DMS53 treated with DMSO at 0.1 percent for 48 hours (cell line): ENCODE measurements around the gene HOXB9.

ENCODE experiments used
- DNase-seq: peaks from one replicate; lab custom pipeline; 2025; ENCODE audit not compliant: unreplicated experiment; lab: John Stamatoyannopoulos, UW

The HOXB9 gene

GRCh38 chr17:48625495-48626244, 488 bp downstream of the HOXB9 start:
- DNase-seq = no peak

- DNase-seq = no peak
Observed at GRCh38 chr17:48624544-48625494, 1.3 kb downstream of the HOXB9 start.

- no peak for DNase-seq
Observed at GRCh38 chr17:48624118-48624517, 2.0 kb downstream of the HOXB9 start.

- DNase-seq = no peak
Observed at GRCh38 chr17:48623583-48623982, 2.6 kb downstream of the HOXB9 start.

- DNase-seq = no peak
Observed at GRCh38 chr17:48622857-48623256, 3.3 kb downstream of the HOXB9 start.

DNA sequence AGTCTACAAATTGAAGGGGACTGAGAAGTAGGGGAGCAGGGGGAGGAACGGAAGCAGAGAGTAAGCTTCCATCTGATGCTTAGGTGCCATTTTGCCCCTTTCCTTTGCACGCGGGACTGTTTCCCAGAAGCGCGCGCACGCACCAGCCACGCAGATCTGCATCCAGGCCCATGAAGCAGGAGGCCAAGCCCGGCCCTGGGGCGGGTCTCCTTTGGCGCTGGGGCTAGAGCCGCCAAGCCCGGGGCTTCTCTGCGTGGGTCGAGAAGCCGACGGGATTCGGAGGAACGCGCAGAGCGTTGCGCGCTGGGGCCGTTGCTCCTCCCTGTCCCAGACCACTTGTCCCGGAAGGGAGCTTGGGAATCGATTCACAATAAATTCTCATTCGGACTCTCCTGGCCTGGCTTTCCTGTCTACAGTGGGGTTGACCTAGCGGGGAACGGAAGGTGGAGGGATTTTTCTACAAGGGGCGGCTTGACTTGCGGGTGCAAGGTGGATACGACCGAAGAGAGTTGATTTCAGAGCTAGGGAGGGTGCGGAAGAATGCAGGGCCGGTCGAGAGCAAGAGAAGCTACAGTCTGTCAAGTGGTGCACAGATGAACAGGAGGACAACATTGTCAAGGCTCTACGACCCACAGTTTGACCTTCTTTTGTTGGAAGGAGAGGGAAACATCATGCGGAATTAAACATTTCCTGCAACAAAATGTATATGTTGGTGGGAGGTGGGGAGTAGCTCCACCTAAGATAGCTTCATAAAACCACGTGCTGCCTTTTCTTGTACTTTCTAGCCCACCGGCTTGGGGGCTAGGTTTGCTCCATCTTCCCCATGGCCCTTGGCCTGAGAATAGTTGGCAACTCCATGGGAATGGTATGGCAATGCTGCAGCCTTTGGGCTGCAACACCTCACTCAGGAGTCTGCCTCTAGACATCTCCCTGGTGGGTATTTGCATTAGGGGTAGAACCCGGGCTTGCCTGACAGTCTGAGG, 4.5 kb downstream of the HOXB9 start:
- DNase-seq = no peak

- no peak for DNase-seq
Observed at GRCh38 chr17:48620461-48621139, 5.6 kb downstream of the HOXB9 start.

GRCh38 chr17:48619826-48620449, 6.2 kb downstream of the HOXB9 start:
- DNase-seq = no peak

DNA sequence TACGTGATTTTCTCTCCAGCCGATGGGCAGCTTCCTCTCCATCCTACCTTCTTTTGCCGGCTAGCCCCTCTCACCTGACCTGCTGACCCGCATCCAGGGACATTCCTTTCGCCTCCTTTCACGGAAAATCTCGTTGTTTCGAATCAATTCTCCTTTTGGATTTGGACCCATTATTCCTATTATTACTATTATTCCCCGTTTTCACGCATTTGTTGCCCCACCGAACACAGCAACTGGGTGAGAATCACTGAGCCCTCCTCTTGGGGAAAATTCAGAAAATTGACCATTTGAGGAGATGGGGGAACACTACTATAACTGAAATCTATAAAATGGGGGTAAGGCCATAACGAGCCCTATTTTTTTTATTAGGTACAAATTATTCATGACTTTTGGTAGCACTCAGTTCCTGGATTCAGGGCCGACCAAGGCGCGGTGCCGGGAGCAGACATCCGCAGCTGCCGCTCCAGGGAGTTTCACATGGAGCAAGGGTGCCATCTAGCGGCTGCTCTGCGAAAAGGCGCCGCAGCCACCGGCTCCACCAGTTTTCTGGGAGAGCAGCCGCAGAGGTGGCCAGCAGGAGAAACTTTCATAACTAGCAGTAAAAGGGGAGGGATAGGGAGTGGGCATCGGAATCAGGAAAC, 7.8 kb downstream of the HOXB9 start:
- peak; percentile 77 for DNase-seq

DNA sequence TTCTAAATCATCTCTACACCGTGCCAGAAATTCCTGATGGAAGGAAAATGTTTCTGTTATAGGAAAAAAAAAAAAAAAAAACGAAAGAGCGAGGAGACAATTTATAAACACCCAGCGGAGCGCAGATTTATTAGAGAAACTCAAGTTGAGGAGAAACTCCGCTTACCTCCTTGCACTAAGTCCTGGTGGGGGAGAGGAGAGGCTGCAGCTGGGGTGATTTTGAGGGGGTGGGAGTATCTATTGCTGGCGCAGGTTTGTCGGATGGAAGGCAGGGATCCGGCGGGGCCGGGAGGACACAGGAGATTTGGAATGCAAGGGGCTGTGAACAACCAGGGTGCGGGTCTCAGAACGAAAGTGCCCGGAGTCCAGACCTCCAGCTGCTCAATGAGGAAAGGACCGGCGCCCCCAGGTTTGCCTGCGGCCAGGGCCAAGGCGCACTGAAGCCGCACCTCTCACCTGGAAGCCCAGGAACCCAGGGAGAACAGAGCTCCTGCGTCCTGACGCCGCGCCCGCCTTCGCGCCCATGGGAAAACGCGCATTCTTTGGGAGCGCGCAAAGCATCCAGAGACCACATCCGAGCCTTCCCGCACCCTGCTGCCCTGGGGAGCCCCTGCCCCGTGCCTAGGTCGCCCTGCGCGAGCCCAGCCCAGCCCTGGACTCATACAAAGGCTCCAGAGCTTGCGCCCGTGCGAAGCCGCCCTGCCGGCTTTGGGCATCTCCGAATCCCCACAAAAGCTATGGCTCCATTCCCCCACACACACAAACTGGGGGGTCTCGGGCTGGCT, 8.5 kb downstream of the HOXB9 start:
- DNase-seq = no peak

GRCh38 chr17:48616717-48617470, 9.3 kb downstream of the HOXB9 start:
- DNase-seq = no peak

DNA sequence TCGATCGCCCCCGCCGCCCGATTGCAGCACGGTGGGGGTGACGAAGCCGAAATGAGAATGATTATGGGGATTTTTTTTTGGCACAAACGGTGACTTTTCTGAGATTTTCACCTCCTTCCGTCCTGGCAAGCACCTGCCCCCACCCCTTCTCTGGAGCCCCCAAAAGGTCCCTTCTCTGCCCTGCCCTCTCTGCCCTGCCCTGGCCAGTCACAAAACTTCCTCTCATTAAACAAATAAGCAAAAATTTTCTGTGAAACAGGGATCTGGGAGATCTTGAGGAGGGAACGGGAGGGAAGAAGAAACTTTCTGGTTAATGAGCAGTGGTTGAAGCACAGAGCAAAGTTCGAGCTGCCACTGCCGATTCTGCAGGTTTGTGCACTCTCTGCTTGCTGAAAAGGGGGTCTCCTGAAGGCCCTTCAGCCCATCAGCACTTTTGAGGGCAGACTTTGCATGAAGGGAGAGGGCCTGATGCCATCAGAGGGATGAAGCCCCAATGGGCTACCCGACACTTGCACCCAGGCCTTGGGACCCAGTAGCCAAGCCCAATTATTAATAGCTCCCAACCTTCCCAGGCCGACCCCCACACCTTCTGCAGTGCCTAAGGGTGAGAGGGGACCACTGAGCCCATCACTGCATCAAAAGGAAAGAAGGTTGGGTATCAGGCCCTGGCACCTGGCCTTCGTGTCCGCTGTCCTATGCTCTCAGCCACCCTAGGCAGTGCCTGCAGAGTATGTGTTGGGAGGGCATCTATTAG, 10.0 kb downstream of the HOXB9 start:
- no peak for DNase-seq

GRCh38 chr17:48615047-48615962, 10.9 kb downstream of the HOXB9 start, which contains the start of gene HOXB8:
Gene HOXB8 (minus strand): TSS chr17:48615292. CDS start chr17:48614704, 588 bp downstream.
- DNase-seq = no peak

DNA sequence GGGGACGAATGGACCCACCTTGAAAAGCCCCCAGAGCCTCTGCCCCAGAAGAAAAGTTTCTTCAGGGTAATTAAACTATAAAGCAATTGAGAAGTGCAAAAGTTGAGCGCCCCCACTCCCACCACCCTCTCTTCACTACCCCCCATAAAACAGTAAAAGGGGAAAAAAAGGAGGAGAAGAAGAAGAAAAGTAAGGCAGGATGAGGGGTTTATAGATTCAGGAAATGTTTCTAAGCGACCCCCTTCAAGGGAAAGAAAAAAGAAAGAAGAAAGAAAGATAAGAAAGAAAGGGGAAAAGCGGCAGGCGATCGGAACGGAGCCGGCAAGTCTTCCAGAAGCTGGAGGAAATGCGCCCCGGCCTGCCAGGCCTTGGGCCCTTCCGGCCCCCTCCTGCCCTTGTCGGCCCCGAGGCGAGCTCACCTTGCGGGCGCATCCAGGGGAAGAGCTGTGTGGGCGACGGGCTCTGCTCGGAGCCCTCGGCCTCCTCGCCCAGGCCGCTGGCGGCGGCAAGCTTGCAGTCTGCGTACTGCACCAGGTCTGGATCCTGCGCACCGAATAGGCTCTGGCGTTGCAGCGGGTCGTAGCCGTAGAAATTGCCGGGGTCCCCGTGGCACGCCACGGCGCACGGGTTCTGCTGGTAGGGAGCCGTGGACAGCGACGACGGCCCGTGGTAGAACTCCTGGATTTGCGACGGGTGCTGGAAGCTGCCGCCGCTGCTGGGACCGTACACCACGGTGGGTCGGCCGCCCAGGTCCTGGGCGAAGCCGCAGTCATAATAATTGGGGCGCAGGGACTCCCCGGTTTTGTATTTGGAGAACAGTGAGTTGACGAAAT, 12.1 kb downstream of the HOXB9 start:
- DNase-seq = no peak
